K562 (cell line): ENCODE measurements around the gene HAUS1. TPM values are rescaled to one million over a fixed set of nuclear protein-coding genes. Genes with fewer than 3 reads are reported as not detected.

ENCODE experiments used
- ATF2 ChIP-seq: sonication (generic); formaldehyde crosslinking; IDR thresholded peaks from 2 replicates; pipeline ENCODE4 v1.8.1; 2022; ENCODE audit warnings: missing genetic modification reagents
- BACH1 ChIP-seq: fragments of 200-800 bp; sonication (Bioruptor generic); IDR thresholded peaks from 2 replicates; pipeline ENCODE4 v1.6.1; 2016; ENCODE audit warnings: missing genetic modification characterization, missing compliant biosample characterization
- C11orf30 ChIP-seq: fragments of 450-650 bp; IDR thresholded peaks from 2 replicates; pipeline ENCODE4 v1.6.1; 2016; ENCODE audit warnings: low read depth, mild to moderate bottlenecking
- CAMTA2 ChIP-seq: fragments of 250-450 bp; sonication (Bioruptor Pico); conservative IDR thresholded peaks from 2 replicates; pipeline ENCODE4 v1.5.1; 2022
- HNRNPLL ChIP-seq: fragments of 200-400 bp; formaldehyde crosslinking; IDR thresholded peaks from 2 replicates; pipeline ENCODE4 v1.6.1; 2017; ENCODE audit warnings: low read length, low read depth, mild to moderate bottlenecking; ENCODE audit not compliant: poor library complexity, severe bottlenecking
- KAT2B ChIP-seq: IDR thresholded peaks from one replicate; pipeline ENCODE4 v1.6.1; 2012; ENCODE audit warnings: low read depth, mild to moderate bottlenecking, control low read depth, inconsistent platforms, low read length, moderate library complexity
- KDM5B ChIP-seq: fragments of 200-600 bp; sonication (generic); IDR thresholded peaks from 2 replicates; pipeline ENCODE4 v1.6.1; 2012; ENCODE audit warnings: low read depth, mild to moderate bottlenecking, moderate library complexity, low read length, control low read depth, inconsistent platforms; ENCODE audit not compliant: insufficient replicate concordance
- MIER1 ChIP-seq: fragments of 450-650 bp; IDR thresholded peaks from 2 replicates; pipeline ENCODE4 v1.6.1; 2016; ENCODE audit warnings: antibody characterized with exemption, mild to moderate bottlenecking, low read depth
- MTA3 ChIP-seq: fragments of 450-650 bp; formaldehyde crosslinking; IDR thresholded peaks from 2 replicates; pipeline ENCODE4 v1.6.1; 2017; ENCODE audit warnings: mild to moderate bottlenecking, borderline replicate concordance
- MYNN ChIP-seq, 2 experiments: sonication (generic); formaldehyde crosslinking in 1 of 2; IDR thresholded peaks; 2 replicates each; pipeline versions ENCODE4 v1.5.0 to v1.6.1; 2016 to 2020; ENCODE audit warnings: antibody characterized with exemption in 1 of 2, missing genetic modification reagents in 1 of 2
- SOX6 ChIP-seq: fragments of 450-650 bp; IDR thresholded peaks from 2 replicates; pipeline ENCODE4 v1.6.1; 2014; ENCODE audit warnings: mild to moderate bottlenecking
- SREBF1 ChIP-seq: fragments of 150-350 bp; IDR thresholded peaks from 2 replicates; pipeline ENCODE4 v1.6.1; 2014; ENCODE audit warnings: antibody characterized with exemption, low read depth, low read length, borderline replicate concordance
- U2AF1 ChIP-seq: fragments of 200-400 bp; formaldehyde crosslinking; optimal IDR thresholded peaks from 2 replicates; pipeline ENCODE3; 2017; ENCODE audit warnings: mild to moderate bottlenecking, low read depth, low read length, moderate library complexity
- ZNF134 ChIP-seq: fragments of 250-450 bp; sonication (Bioruptor Pico); conservative IDR thresholded peaks from 2 replicates; pipeline ENCODE4 v1.4.0; 2020
- ZNF318 ChIP-seq, 2 experiments: fragments of 450-650 bp; IDR thresholded peaks; 2 replicates each; pipeline ENCODE4 v1.6.1; 2016; ENCODE audit warnings: mild to moderate bottlenecking in 2 of 2, borderline replicate concordance in 1 of 2, low read depth in 1 of 2, moderate library complexity in 1 of 2
- ZNF384 ChIP-seq: IDR thresholded peaks from 2 replicates; pipeline ENCODE4 v1.6.1; 2012; ENCODE audit warnings: low read depth, low read length, improper control_type of control experiment
- ZNF57 ChIP-seq: fragments of 450-650 bp; formaldehyde crosslinking; IDR thresholded peaks from 2 replicates; pipeline ENCODE4 v1.4.0; 2020; ENCODE audit warnings: mild to moderate bottlenecking, moderate library complexity
- polyA plus RNA-seq, 8 experiments: library from polyadenylated mRNA; depleted of rRNA in 4 of 8; stranded (reverse) in 5 of 8; unstranded in 3 of 8; fragments of >200 nt; fragmentation: Nextera tagmentation in 2 of 8; fragmentation: Illumina TruSeq in 1 of 8; extraction: Ambion mirVana in 2 of 8; extraction: Trizol in 1 of 8; gene quantifications; 2 replicates each; pipeline versions ENCODE4 v1.2.1 to v1.2.3, GENCODE V29; 2011 to 2014; ENCODE audit warnings: inconsistent platforms in 1 of 8, missing spikeins in 1 of 8
- total RNA-seq, 7 experiments: library from RNA; depleted of rRNA in 6 of 7; stranded (reverse); fragments of >200 nt in 6 of 7; fragmentation: Illumina TruSeq in 2 of 7; extraction: Trizol in 2 of 7; gene quantifications; 2 replicates each; pipeline versions ENCODE4 v1.2.1 to v1.2.3, GENCODE V29; 2011 to 2021; ENCODE audit warnings: low replicate concordance in 1 of 7

Gene HAUS1
- total and polyA plus RNA-seq, 9 of the 15 experiments (the other 6 are each of a cell fraction or from before 2014, with no cell fraction given): 45.6 to 135 (median 76.3) TPM

GRCh38 chr18:46071653-46072375 is 32.4 kb upstream of the HAUS1 start, which contains the start of gene PSTPIP2 (continued):
- no peak for TF ChIP-seq MIER1
- no peak for TF ChIP-seq ZNF134 (CRISPR knock-in tag)
- TF ChIP-seq SOX6: no peak
- TF ChIP-seq SREBF1: no peak
- TF ChIP-seq ATF2 (CRISPR knock-in tag): no peak
- no peak for TF ChIP-seq MTA3
- no peak for TF ChIP-seq ZNF57 (CRISPR knock-in tag)
- TF ChIP-seq KAT2B: no peak
- no peak for TF ChIP-seq BACH1
- no peak for TF ChIP-seq MYNN (IDR thresholded peaks at IDR 0.05)
- TF ChIP-seq MYNN (CRISPR knock-in tag; IDR thresholded peaks at IDR 0.05): no peak
- no peak for TF ChIP-seq U2AF1
- TF ChIP-seq HNRNPLL: peak; percentile 84
- TF ChIP-seq CAMTA2: no peak
- peak; percentile 52 for TF ChIP-seq KDM5B
- no peak for TF ChIP-seq C11orf30
- no peak for TF ChIP-seq ZNF384
- no peak for TF ChIP-seq ZNF318 (IDR thresholded peaks at IDR 0.05; ENCODE audit: borderline replicate concordance in 1 of 2, low read depth in 1 of 2)
